ENCODE measurements around the gene B4GALNT4. TPM values are rescaled to one million over a fixed set of nuclear protein-coding genes. Genes with fewer than 3 reads are reported as not detected.
"Not testable (repeated sequence)": the region's sequence is repeated elsewhere in the genome, so short reads cannot be mapped to it uniquely, and the experiment has no call there.

B4GALNT4 gene
- total and polyA plus RNA-seq, 2 experiments from 2014 or later: 2.3 to 16.5 TPM

DNA sequence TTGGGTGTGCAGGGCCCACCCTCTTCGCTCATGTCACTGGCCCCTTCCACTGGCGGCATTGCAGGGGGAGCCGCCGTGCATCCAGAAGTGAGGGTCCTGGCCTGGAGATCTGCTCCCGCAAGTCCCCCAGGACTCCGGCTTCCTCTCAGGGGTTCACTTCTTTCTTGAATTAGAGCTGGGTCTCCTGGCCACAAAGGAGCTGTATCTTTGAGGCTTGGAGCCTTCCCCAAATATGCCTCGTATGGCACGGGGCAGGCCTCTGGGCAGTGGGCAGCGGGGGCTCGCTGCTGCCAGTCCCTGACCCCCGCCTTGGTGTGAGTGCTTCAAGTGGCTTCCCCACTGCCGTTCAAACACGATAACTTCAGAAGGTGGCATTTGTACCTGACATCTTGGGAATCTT, 41.3 kb upstream of the B4GALNT4 start:
- no peaks in the 10 kb centered on the region for H3K36me3 ChIP-seq (ENCODE audit: low read depth)
- no peaks in the 10 kb centered on the region for H3F3A ChIP-seq (ENCODE audit: insufficient read depth)
- no peaks in the 10 kb centered on the region for H4K20me1 ChIP-seq (ENCODE audit: insufficient read depth)
- H3K4me1 ChIP-seq (ENCODE audit: insufficient read depth): peaks cover 9% of the 10 kb centered on the region; the same call in 1 of the 2 replicates
- no peak overlapping the region for H3K27ac ChIP-seq
- no peaks in the 10 kb centered on the region for H3K9me2 ChIP-seq (ENCODE audit: insufficient read depth)
- WGBS, 2 experiments (ENCODE audit: low coverage in 1 of 2, low lambda C conversion rate in 2 of 2, missing lambda C conversion rate in 2 of 2): 94 to 95% methylated on average over 13 of the region's 13 CpGs
- no peak overlapping the region for H2AFZ ChIP-seq
- H3K27me3 ChIP-seq (replicated peaks; ENCODE audit: insufficient read depth): no peaks in the 10 kb centered on the region
- no peak overlapping the region for H3K9ac ChIP-seq
- H3K4me3 ChIP-seq: no peak overlapping the region
- H3K79me2 ChIP-seq (ENCODE audit: insufficient read depth): no peaks in the 10 kb centered on the region
- no peak overlapping the region for H3K4me2 ChIP-seq (ENCODE audit: unreplicated experiment)
- in situ Hi-C loops (cut with MboI): no loop called here
- DNase-seq: no peak
- H3K9me3 ChIP-seq (ENCODE audit: low read depth): no peaks in the 10 kb centered on the region
- TF ChIP-seq EZH2phosphoT487 (IDR thresholded peaks at IDR 0.05; ENCODE audit: insufficient read depth, low read depth) (no peak), EZH2 (IDR thresholded peaks at IDR 0.05; ENCODE audit: insufficient read depth, poor library complexity, severe bottlenecking) (no peak)

DNA sequence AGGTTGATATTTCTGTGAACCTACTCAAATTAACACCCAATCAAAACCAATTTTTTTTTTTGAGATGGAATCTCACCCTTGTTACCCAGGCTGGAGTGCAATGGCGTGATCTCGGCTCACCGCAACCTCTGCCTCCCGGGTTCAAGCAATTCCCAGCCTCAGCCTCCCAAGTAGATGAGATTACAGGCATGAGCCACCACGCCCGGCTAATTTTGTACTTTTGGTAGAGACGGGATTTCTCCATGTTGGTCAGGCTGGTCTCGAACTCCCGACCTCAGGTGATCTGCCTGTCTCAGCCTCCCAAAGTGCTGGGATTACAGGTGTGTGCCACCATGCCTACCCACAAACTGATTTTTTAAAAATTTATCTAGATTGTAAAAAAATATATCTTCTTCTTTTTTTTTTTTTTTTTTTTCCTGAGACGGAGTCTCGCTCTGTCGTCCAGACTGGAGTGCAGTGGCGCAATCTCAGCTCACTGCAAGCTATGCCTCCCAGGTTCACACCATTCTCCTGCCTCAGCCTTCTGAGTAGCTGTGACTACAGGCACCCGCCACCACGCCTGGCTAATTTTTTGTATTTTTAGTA, 40.7 kb upstream of the B4GALNT4 start:
- H3K4me1 ChIP-seq (ENCODE audit: insufficient read depth); H3K4me3 ChIP-seq; DNase-seq; H3K36me3 ChIP-seq (ENCODE audit: low read depth); H3K4me2 ChIP-seq (ENCODE audit: unreplicated experiment); H4K20me1 ChIP-seq (ENCODE audit: insufficient read depth); in situ Hi-C loops (cut with MboI); H3K9ac ChIP-seq; H3K9me2 ChIP-seq (ENCODE audit: insufficient read depth); H3K27ac ChIP-seq; H3K79me2 ChIP-seq (ENCODE audit: insufficient read depth); H3K9me3 ChIP-seq (ENCODE audit: low read depth); H3K27me3 ChIP-seq (replicated peaks; ENCODE audit: insufficient read depth); H2AFZ ChIP-seq; H3F3A ChIP-seq (ENCODE audit: insufficient read depth): not testable (repeated sequence)
- 90 to 96% methylated on average over 15 of the region's 15 CpGs for WGBS, 2 experiments (ENCODE audit: low coverage in 1 of 2, low lambda C conversion rate in 2 of 2, missing lambda C conversion rate in 2 of 2)

DNA sequence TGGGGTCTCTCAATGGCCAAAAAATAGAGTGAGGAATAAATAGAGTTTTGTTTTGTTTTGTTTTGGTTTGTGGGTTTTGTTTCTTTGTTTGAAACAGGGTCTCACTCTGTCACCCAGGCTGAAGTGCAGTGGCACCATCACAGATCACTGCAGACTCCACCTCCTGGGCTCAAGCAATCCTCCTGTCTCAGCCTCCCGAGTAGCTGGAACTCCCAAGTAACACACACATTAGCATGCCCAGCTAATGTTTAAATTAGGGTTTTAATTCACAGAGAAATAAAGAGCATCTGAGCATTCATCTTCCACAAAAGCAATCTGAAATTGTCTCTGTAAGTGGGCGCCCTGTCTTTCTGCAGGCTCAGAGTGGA, 39.4 kb upstream of the B4GALNT4 start:
- Histone ChIP-seq H3K4me2 (ENCODE audit: unreplicated experiment) (no peak overlapping the region), H3F3A (ENCODE audit: insufficient read depth) (no peaks in the 10 kb centered on the region), H3K9me3 (ENCODE audit: low read depth) (no peaks in the 10 kb centered on the region), H3K4me3 (no peak overlapping the region), H2AFZ (no peak overlapping the region), H4K20me1 (ENCODE audit: insufficient read depth) (no peaks in the 10 kb centered on the region), H3K27ac (no peak overlapping the region), H3K36me3 (ENCODE audit: low read depth) (no peaks in the 10 kb centered on the region), H3K4me1 (ENCODE audit: insufficient read depth) (peaks cover 5% of the 10 kb centered on the region; the same call in 1 of the 2 replicates), H3K9ac (no peak overlapping the region), H3K79me2 (ENCODE audit: insufficient read depth) (no peaks in the 10 kb centered on the region), H3K27me3 (replicated peaks; ENCODE audit: insufficient read depth) (no peaks in the 10 kb centered on the region), H3K9me2 (ENCODE audit: insufficient read depth) (no peaks in the 10 kb centered on the region)
- TF ChIP-seq EZH2 (IDR thresholded peaks at IDR 0.05; ENCODE audit: insufficient read depth, poor library complexity, severe bottlenecking) (no peak), EZH2phosphoT487 (IDR thresholded peaks at IDR 0.05; ENCODE audit: insufficient read depth, low read depth) (no peak)
- 64 to 77% methylated on average over 2 of the region's 2 CpGs for whole genome bisulfite sequencing, 2 experiments (ENCODE audit: low coverage in 1 of 2, low lambda C conversion rate in 2 of 2, missing lambda C conversion rate in 2 of 2)
- DNase-seq: no peak
- in situ Hi-C loops (cut with MboI): no loop called here

DNA sequence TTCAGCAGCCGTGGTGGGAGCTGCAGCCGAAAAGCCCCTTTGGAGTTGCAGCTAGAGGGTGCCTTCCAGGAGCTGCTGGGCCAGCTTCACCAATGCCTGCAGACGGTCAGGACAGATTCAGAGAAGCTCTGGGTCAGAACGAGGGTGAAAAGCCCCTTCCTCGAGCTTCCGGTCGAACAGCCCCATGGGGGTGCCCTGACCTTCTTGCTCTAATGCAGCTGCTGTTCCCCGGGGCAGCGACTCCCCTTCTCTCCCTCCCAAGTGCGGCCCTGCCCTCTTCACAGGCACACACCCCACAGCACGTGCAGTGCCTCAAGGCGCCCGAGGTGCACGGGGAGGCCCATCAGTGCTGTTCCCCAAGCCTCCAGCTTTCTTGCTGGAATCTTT, 39.0 kb upstream of the B4GALNT4 start:
- Histone ChIP-seq H3K9me3 (ENCODE audit: low read depth) (no peaks in the 10 kb centered on the region), H3K27me3 (replicated peaks; ENCODE audit: insufficient read depth) (no peaks in the 10 kb centered on the region), H3K4me3 (no peak overlapping the region), H3K79me2 (ENCODE audit: insufficient read depth) (no peaks in the 10 kb centered on the region), H2AFZ (no peak overlapping the region), H3K36me3 (ENCODE audit: low read depth) (no peaks in the 10 kb centered on the region), H3K27ac (no peak overlapping the region), H3K4me1 (ENCODE audit: insufficient read depth) (peaks cover 4% of the 10 kb centered on the region; the same call in 1 of the 2 replicates), H4K20me1 (ENCODE audit: insufficient read depth) (no peaks in the 10 kb centered on the region), H3F3A (ENCODE audit: insufficient read depth) (no peaks in the 10 kb centered on the region), H3K4me2 (ENCODE audit: unreplicated experiment) (no peak overlapping the region), H3K9me2 (ENCODE audit: insufficient read depth) (no peaks in the 10 kb centered on the region), H3K9ac (no peak overlapping the region)
- in situ Hi-C loops (cut with MboI): no loop called here
- WGBS, 2 experiments (ENCODE audit: low coverage in 1 of 2, low lambda C conversion rate in 2 of 2, missing lambda C conversion rate in 2 of 2): 79 to 84% methylated on average over 14 of the region's 14 CpGs
- no peak for DNase-seq
- no peak for TF ChIP-seq EZH2phosphoT487 (IDR thresholded peaks at IDR 0.05; ENCODE audit: insufficient read depth, low read depth)
- TF ChIP-seq EZH2 (IDR thresholded peaks at IDR 0.05; ENCODE audit: insufficient read depth, poor library complexity, severe bottlenecking): no peak
